Fibroblast of skin of right biceps (primary cell): ENCODE measurements around the gene ATXN3L.
A peak's percentile ranks its signal among the peaks of the same experiment; 100 is the strongest.
"Not testable (repeated sequence)": the region's sequence is repeated elsewhere in the genome, so short reads cannot be mapped to it uniquely, and the experiment has no call there.

Experiments used
- DNase-seq: peaks from one replicate; pipeline ENCODE4 v3.0.0-alpha.2; 2013

ATXN3L gene

GRCh38 chrX:13304052-13304451, 15.8 kb downstream of the ATXN3L start:
- DNase-seq = no peak

- DNase-seq = not testable (repeated sequence)
These were observed 16.6 kb downstream of the ATXN3L start for GRCh38 chrX:13303248-13303647.

- DNase-seq = no peak
These were observed 21.0 kb downstream of the ATXN3L start for GRCh38 chrX:13298836-13299235.

- DNase-seq = no peak
These were observed 24.0 kb downstream of the ATXN3L start for GRCh38 chrX:13295841-13296240.

GRCh38 chrX:13293700-13294099, 26.2 kb downstream of the ATXN3L start:
- no peak for DNase-seq

GRCh38 chrX:13290891-13291614, 28.8 kb downstream of the ATXN3L start:
- no peak for DNase-seq

GRCh38 chrX:13288671-13289070, 31.2 kb downstream of the ATXN3L start:
- no peak for DNase-seq

GRCh38 chrX:13287816-13288215, 32.0 kb downstream of the ATXN3L start:
- DNase-seq = peak; percentile 92

GRCh38 chrX:13285693-13286092, 34.2 kb downstream of the ATXN3L start:
- DNase-seq = peak; percentile 16

- peak; percentile 33 for DNase-seq
These were observed 34.6 kb downstream of the ATXN3L start for GRCh38 chrX:13285229-13285628.

- peak; percentile 46 for DNase-seq
These were observed 35.3 kb downstream of the ATXN3L start for GRCh38 chrX:13284570-13284969.

GRCh38 chrX:13283950-13284546, 35.8 kb downstream of the ATXN3L start:
- DNase-seq = peak; percentile 86

GRCh38 chrX:13283512-13283911, 36.3 kb downstream of the ATXN3L start:
- DNase-seq = no peak

- DNase-seq = no peak
These were observed 38.6 kb downstream of the ATXN3L start for GRCh38 chrX:13281289-13281688.

GRCh38 chrX:13279279-13280018, 40.4 kb downstream of the ATXN3L start:
- DNase-seq = peak; percentile 43

- DNase-seq = no peak
These were observed 42.3 kb downstream of the ATXN3L start for GRCh38 chrX:13277539-13277938.

- no peak for DNase-seq
These were observed 42.9 kb downstream of the ATXN3L start for GRCh38 chrX:13276991-13277390.

GRCh38 chrX:13275031-13275430, 44.8 kb downstream of the ATXN3L start:
- no peak for DNase-seq

GRCh38 chrX:13272426-13272825, 47.4 kb downstream of the ATXN3L start:
- DNase-seq = no peak

- DNase-seq = no peak
These were observed 48.3 kb downstream of the ATXN3L start for GRCh38 chrX:13271511-13271910.

GRCh38 chrX:13270360-13270759, 49.5 kb downstream of the ATXN3L start:
- no peak for DNase-seq

- no peak for DNase-seq
These were observed 51.0 kb downstream of the ATXN3L start for GRCh38 chrX:13268874-13269273.
